Epithelial cell of prostate (primary cell): ENCODE measurements around the gene PANK4.
"Not testable (repeated sequence)": the region's sequence is repeated elsewhere in the genome, so short reads cannot be mapped to it uniquely, and the experiment has no call there.

ENCODE experiments used
- DNase-seq: peaks from one replicate; pipeline ENCODE4 v3.0.0-alpha.2; 2011; ENCODE audit warnings: low read depth, low spot score
- H3K27ac ChIP-seq: fragments of 450-650 bp; 2 replicates; pipeline ENCODE4 v1.5.1; 2017; ENCODE audit warnings: mild to moderate bottlenecking

Gene PANK4

DNA sequence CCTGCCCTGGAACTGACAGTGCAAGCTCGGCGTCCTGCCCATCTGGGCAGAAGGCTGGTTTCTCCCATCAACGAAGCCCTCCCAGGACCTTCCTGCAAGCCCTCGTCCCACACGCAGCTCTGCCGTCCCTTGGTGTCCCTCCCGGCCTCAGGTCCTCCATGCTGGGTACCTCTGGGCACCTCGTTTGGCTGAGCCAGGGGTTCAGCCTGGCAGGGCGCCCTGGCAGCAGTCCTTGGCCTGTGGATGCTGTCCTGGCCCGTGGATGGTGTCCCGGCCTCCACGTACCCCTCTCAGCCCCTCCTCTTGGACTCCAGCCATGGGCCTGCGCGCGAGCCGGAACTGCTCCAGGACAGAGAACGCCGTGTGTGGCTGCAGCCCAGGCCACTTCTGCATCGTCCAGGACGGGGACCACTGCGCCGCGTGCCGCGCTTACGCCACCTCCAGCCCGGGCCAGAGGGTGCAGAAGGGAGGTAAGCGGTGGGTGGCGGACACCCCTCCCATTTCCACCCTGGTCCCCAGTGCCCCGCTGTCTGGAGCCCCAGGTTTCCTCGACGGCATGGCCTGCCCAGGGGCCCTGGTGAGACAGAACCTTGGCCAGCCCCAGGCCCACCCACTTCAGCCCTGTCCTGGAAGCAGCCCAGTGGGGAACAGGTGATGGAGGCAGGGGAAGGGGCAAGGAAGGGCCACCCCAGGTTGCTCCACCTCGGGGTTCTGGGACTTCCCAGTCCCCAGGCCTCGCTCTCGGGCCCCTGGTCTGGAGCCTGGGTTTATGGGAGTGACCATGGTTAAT, 33.3 kb upstream of the PANK4 start:
- no peak overlapping the region for H3K27ac ChIP-seq
- no peak for DNase-seq

DNA sequence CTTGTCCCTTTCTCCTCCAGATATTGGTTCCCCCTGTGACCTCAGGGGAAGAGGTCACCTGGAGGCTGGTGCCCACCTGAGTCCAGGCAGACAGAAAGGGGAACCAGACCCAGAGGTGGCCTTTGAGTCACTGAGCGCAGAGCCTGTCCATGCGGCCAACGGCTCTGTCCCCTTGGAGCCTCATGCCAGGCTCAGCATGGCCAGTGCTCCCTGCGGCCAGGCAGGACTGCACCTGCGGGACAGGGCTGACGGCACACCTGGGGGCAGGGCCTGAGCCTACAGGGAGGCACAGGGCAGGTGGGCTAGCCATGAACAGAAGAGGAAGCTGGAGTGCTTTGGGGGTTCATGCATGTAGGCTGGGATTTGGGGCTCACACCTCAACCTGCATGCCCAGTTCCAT, 32.5 kb upstream of the PANK4 start:
- H3K27ac ChIP-seq = no peak overlapping the region
- DNase-seq = no peak

DNA sequence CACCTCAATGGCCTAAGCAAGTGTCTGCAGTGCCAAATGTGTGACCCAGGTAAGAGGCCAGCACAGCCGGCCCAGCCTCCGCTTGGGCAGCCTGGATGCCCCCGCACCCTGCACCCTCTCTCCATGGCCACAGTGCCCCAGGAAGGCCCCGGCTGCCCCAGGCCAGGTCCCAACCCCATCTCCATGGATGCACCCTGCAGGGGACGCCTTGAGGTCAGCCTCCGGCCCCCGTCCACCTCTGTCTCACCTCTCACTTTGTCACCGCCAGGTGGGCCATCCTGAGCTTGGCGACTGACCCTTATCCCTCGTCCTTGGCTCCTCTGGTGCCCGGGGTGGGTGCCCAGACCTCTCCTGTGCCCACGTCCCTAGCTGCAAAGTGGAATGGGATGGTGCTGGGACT, 32.0 kb upstream of the PANK4 start:
- H3K27ac ChIP-seq = no peak overlapping the region
- no peak for DNase-seq

DNA sequence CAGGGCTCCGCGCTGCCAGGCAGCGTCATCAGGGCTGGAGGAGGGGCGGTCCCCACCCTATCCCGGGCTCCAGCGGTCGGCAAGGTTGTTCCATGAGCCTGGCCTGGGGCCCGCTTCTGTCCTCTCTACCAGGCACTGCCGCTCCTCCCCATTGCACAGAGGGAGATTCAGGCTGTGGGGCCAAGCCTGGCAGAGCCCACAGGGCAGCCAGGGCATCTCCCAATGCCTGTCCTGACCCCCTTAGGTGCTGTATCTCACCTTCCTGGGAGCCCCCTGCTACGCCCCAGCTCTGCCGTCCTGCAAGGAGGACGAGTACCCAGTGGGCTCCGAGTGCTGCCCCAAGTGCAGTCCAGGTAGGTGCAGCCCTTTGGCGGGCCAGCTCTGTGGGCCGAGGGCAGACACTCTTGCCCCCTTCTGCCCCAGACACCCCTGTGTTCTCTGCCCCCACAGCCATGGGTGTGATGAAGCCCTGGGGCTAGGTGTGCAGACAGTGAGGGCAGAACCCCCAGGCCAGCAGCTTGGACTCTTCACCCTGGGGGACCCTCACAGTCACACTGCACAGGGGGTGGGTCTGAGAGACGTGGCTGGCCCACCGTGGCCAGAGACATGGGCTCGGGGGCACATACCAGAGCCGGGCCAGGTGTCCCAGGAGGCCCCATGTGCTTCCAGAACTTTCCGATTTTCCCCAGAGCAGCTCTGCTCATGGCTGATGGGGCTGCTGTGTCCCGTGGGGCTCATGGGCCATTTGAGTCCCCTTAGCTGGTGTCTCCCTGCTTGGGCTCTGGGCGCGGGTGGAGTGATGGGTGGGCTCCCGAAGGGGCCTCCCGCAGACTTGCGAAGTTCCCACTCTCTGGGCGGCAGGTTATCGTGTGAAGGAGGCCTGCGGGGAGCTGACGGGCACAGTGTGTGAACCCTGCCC, 31.3 kb upstream of the PANK4 start:
- no peak for DNase-seq
- H3K27ac ChIP-seq = no peak overlapping the region

DNA sequence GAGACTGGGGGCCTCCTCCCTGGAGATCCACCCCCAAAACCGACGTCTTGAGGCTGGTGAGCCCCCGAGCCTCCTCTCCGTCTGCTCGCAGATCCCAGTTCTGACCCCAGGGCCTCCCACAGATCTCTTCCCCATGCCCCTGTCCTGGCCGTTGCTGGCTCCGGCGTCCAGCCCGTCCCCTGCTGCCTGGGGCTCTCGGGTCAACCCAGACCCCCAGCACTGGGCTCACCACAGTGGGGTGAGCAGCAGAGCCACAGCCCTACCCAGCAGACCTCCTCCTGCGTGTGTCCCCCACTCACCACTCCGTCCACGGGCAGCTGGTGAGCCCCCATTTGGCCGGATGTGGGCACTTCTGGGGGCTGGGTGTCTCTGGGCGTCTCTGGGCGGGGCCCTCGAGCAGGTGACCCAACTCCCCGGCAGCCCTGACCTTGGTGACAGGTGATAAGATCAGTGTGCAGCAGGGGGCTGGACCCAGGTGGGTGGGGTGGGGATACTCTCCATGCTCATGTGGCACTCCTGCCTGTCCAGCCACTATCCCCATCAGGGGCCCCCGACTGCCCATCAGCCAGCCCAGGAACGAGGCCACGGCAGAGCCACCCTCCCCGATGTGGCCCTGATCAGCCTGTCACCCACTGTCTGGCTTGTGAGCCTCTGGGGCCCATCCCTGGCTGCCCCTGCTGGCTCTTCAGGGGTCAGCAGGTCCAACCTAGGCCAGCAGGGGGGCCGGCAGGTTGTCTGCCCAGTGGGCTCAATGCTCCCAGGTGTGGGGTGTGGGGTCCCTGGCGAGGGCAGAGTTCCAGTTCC, 30.5 kb upstream of the PANK4 start:
- no peak for DNase-seq
- peak overlapping the region; percentile 52 for H3K27ac ChIP-seq

DNA sequence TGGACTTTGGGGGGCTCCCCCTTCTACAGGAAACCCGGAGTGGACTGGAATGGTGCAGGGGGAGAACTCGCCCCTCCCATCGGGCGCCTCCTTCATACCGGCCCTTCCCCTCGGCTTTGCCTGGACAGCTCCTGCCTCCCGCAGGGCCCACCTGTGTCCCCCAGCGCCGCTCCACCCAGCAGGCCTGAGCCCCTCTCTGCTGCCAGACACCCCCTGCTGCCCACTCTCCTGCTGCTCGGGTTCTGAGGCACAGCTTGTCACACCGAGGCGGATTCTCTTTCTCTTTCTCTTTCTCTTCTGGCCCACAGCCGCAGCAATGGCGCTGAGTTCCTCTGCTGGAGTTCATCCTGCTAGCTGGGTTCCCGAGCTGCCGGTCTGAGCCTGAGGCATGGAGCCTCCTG, 29.9 kb upstream of the PANK4 start, which contains the start of gene TNFRSF14:
TNFRSF14 (plus strand) TSS at position 95 of the 401 bp plus-strand sequence; CDS start at position 389, 294 bp downstream.
- DNase-seq = no peak
- H3K27ac ChIP-seq = peak within 1 kb of the TSS; percentile 52

DNA sequence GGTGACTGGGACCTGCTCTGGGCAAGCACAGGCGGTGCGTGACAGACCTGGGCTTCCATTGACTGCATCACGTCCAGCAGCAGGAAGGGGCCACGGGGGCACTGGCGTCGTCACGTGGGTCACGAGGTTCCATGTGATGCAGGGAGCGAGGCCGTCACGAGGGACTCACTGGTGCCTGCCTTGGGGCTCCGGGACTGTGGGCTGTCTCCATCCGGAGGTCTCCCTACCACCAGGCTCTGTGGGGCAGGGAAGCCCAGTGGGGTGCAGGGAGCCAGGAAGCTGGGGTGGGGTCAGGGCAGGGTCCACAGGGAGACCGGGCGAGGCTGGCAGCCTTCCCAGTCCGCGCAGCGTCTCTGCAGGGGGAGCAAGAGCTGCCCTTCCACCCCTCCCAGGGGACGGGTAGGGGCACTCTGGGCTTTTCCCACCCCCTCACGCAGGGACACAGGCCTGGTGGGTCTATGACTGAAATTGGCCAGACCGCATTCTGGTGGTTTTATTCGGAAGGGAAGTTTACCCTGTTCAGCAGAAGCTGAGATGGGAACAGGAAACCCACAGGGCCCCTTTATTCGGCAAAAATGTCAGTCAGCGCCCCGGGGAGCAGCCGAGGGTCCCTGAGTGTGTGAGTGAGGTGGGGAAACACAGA, 29.4 kb upstream of the PANK4 start:
- H3K27ac ChIP-seq = peak overlapping the region; percentile 52
- DNase-seq = no peak

DNA sequence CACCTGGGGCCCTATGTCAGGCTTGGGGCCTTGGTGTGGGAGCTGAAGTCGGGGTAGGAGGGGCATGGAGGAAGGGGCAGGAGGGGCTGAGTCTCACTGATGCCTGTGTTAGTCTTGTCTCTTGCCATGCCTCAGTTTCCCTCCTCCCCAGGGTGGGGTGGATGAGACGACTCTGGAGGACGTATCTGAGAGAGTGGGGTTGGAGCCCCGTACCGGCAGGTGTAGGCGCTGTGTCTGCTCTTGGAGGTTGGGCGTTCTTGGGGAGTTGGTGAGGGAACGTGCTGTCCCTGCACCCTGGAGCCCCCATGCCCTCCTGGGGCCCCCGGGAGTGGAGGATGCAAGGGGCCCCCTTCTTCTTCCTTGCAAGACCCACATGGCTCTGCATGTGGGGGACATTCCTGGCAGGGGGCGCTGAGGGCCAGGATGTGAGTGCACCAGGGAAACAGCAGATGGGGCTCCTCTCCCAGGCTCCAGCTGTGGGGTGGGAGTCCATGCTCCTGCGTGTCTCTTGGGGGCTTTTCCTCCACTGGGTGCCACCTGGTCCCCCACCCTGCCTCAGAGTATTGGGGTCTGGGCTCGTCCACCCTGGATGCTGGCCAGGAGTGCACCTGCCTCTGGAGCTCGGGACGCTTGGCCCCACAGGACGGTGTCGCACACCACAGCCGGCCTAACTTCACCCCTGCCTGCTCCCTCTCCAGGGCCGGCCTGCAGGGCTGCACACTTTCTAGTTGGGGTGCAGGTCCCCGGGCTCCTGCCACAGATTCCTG, 28.4 kb upstream of the PANK4 start:
- H3K27ac ChIP-seq = no peak overlapping the region
- no peak for DNase-seq

DNA sequence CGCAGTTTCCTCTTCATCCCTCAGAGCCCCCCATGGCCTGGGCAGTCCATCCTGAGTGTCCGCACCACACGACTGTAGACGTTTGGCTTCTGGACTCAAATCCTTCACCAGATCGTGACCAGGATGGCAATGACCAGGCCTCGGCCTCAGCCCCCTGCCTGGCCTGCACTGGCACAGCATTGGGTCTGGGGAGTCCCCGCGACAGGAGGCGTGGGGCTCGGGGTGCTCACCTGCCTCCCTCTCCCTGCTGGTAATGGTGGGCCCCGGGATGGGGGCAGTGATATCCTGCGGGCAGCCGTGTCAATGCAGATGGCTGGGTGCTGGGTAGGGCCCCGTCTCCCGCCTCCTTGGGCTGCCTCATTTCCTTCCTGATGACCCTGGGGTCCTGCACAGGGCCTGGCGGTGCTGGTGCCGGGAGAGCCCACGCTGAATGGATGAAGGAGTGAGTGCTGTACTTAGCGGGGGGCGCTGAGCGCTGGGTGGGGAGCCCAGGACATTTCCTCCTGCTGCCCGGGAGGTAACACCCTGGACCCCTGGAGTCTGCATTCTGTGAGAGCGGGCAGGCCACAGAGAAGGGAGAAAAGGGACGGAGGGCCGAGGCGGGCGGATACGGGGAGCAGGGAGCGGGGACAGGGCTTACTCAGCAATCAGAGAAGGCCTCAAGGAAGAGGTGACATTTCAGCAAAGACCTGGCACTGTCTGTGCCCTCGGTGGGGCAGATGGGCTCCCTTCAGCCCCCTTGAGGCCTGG, 27.6 kb upstream of the PANK4 start:
- no peak overlapping the region for H3K27ac ChIP-seq
- no peak for DNase-seq

DNA sequence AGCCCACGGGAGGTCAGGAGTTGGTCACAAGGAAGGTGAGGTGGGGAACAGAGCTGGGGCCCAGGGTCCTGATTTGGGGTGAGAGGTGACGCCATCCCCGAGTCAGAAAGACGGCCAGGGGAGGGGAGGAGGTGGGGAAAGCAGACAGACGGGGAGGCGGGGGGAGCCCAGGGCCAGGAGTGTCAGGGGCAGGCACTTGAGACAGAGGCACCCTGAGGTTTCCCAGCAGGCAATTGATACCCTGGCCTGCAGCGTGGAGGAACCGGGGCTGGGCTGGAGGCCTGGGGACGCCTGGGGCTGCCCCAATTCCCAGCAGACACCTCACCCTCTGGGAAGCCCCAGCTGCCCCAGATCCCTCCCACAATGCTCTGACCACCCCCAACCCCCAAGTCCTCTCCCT, 26.7 kb upstream of the PANK4 start:
- not testable (repeated sequence) for DNase-seq

DNA sequence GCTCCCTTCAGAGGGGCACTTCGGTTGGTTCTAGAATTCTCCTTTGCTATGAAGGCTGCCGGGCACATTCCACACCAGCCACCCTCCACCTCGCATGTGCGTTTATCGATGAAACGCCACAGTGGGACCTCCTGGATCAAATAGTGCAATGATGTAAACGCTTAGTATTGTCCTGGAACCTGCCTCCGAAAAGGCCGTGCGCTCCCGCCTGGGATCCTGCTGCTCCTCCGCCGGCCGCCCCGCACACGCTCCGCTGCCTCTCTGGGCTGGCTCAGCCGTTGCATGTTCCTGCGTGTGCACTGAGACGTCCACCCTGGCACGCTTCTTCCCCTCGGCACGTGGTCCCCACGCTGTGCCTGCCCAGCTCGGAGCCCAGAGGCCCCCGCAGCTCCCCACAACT, 25.8 kb upstream of the PANK4 start:
- H3K27ac ChIP-seq = no peak overlapping the region
- DNase-seq = no peak

More for the DNA sequence above, 26.7 kb upstream of the PANK4 start:
- H3K27ac ChIP-seq = not testable (repeated sequence)

DNA sequence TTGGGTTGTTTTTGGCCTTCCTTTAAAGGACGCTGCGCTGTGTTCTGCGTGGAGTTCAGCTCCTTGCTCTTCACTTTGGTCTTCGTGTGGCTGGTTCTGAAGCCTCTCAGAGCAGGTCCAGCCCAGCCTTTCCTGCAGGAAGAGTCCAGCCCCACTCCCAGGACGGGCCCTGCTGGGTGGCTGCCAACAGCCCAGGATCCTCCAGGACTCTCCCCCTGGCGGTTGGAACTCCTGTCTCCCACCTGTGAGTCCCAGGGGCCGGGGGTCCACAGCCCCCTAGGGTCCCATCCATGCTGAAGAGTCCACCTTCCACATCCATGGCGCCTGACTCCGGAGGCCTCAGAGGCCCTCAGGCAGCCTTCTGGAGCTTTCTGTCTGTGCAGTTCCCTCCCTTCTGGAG, 25.1 kb upstream of the PANK4 start:
- DNase-seq = not testable (repeated sequence)

DNA sequence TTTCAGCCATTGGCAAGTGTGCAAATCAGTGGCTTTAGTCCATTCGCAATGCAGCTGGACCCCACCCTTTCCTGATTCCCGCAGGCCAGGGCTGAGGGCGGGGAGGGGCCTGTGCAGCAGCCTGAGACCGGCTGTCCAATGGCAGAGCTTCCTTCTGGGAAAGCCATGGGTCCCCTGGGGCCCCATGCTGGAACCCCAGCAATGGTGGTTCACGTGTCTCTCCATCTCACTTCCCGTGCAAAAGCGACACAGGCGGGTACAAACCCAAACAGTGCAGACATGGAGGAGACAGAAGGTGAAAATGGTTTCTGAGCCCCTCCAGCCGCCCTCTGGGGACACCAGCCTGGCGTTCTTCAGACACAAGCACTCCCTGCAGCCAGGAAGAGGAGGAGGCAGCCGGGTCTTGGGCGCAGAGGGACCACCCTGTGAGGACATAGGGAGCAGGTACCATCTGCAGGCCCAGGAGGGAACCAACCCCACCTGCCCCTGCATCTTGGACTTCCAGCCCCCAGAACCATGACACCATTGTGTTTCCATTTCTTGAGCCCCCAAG, 24.0 kb upstream of the PANK4 start:
- not testable (repeated sequence) for DNase-seq, H3K27ac ChIP-seq

More for the DNA sequence above, 25.1 kb upstream of the PANK4 start:
- not testable (repeated sequence) for H3K27ac ChIP-seq

DNA sequence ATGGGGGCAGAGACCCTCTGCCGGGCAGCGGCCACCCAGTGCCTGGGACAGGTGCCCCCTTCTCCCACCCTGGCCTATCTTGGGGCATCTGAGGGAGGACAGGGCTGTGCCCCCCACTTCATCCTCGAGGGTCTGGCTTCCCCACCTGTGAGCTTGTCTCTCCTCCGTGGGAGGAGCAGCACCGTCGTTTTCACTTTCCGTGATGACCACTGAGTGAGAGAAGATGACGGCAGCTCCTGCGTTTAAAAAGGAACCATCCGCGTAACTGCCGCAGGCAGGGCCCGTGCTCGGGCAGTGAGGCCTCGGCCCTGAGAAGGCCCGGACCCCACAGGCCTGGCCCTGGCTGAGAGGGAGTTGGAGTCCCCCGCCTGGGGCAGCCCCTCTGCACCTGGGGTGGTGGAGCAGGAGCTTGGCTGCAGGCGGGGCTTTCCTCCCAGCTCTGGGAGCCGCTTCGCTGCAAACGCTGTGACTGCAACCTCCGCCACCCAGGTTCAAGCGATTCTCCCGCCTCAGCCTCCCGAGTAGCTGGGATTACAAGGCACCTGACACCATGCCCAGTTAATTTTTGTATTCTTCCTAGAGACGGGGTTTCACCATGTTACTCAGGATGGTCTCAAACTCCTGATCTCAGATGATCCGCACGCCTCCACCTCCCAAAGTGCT, 23.1 kb upstream of the PANK4 start:
- peak overlapping the region; percentile 85 for H3K27ac ChIP-seq
- not testable (repeated sequence) for DNase-seq

DNA sequence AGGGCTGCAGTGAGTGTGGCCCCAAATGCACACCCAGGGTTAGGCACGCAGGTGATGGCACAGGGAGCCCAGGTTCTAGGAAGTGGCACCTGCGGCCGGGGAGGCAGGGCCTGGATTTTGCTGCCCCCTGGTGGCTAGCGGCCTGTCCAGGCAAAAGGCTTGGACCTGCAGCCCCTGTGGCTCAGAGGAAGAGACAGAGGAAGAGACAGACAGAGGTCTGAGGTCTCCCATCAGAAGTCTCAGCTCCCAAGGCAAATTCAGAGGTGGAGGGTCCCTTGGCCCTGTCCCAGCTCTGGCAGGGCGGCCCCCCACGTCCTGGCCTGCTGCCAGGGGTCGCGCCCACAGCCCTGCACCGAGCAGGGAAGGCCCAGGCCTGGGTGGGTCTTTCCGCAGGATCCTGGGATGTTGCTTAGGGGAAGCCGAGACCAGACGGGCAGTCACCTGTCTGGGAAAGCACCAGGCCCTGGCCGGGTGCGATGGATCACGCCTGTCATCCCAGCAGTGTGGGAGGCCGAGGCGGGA, 21.7 kb upstream of the PANK4 start:
- peak overlapping the region; percentile 85 for H3K27ac ChIP-seq
- peak; percentile 31 for DNase-seq

DNA sequence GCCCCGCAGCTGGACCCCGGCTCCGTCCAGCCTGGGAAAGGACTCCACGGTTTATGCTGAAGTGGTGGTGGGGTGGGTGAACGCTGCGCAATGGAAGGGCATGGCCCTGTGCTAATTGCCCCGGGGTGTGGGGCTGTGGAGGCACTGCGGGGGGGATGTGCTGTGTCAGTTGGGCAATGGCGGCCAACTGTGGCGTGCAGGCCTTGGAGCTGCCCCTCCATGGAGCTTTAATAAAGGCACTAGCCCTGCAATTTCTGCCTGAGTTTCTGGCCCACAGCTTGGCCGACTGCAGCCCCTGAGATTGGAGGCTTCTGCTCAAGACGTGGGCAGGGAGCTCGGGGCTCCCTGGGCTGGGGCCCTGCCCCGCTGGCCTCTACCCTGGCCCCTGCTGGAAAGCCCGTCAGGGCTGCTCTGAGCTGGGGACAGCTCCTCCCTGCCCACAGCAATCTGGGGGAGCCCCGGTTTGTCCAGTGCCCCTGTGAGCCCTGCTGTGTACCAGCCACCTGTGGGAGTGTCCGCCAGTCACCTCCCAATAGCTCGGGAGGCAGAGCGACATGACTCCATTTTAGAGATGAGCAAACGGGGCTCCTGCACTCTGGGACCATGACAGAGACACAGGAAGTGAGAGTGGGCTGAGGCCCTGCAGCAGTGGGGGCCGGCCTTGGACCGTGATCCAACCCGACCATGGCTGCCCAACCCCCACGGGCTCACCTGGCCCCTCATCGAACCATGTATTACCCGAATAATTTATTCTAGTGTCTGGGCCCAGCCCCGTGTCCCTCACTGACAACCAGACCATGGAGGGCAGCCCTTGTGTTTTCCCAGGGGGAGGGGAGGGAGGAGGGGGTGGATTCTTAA, 21.0 kb upstream of the PANK4 start:
- H3K27ac ChIP-seq = peak overlapping the region; percentile 85
- DNase-seq = no peak
